GM21360 (cell line): Measurements from ENCODE around the gene NANOG.
"Not testable (repeated sequence)": the region's sequence is repeated elsewhere in the genome, so short reads cannot be mapped to it uniquely, and the experiment has no call there.

Experiments
- ATAC-seq: cut with Tn5 transposase; IDR thresholded peaks from one replicate; pipeline ENCODE4 v1.9.1; 2021; ENCODE audit warnings: mild to moderate bottlenecking, moderate library complexity; ENCODE audit not compliant: unreplicated experiment

Gene NANOG

GRCh38 chr12:7798750-7799308, 9.6 kb downstream of the NANOG start:
- not testable (repeated sequence) for ATAC-seq

GRCh38 chr12:7801460-7801859, 12.3 kb downstream of the NANOG start:
- ATAC-seq = no peak

GRCh38 chr12:7806319-7806718, 17.1 kb downstream of the NANOG start:
- not testable (repeated sequence) for ATAC-seq

- ATAC-seq = no peak
Measured at GRCh38 chr12:7806863-7807487, 17.8 kb downstream of the NANOG start.

GRCh38 chr12:7825754-7826153, 36.6 kb downstream of the NANOG start:
- not testable (repeated sequence) for ATAC-seq

- not testable (repeated sequence) for ATAC-seq
Measured at GRCh38 chr12:7829737-7830136, 40.5 kb downstream of the NANOG start.

GRCh38 chr12:7832059-7832696, 43.0 kb downstream of the NANOG start:
- peak; percentile 59 for ATAC-seq

GRCh38 chr12:7833201-7833600, 44.0 kb downstream of the NANOG start:
- not testable (repeated sequence) for ATAC-seq

- no peak for ATAC-seq
Measured at GRCh38 chr12:7833831-7834230, 44.6 kb downstream of the NANOG start.

GRCh38 chr12:7834701-7835100, 45.5 kb downstream of the NANOG start:
- no peak for ATAC-seq

- ATAC-seq = no peak
Measured at GRCh38 chr12:7835116-7835515, 45.9 kb downstream of the NANOG start.

GRCh38 chr12:7835766-7836165, 46.6 kb downstream of the NANOG start:
- no peak for ATAC-seq

- ATAC-seq = no peak
Measured at GRCh38 chr12:7837366-7837765, 48.2 kb downstream of the NANOG start.

GRCh38 chr12:7839226-7839625, 50.0 kb downstream of the NANOG start:
- ATAC-seq = not testable (repeated sequence)

- ATAC-seq = not testable (repeated sequence)
Measured at GRCh38 chr12:7839848-7840247, 50.6 kb downstream of the NANOG start.

- ATAC-seq = not testable (repeated sequence)
Measured at GRCh38 chr12:7842444-7842843, 53.2 kb downstream of the NANOG start.

- ATAC-seq = not testable (repeated sequence)
Measured at GRCh38 chr12:7843149-7843548, 53.9 kb downstream of the NANOG start.

GRCh38 chr12:7843583-7843982, 54.4 kb downstream of the NANOG start:
- not testable (repeated sequence) for ATAC-seq

GRCh38 chr12:7844116-7844515, 54.9 kb downstream of the NANOG start:
- no peak for ATAC-seq

GRCh38 chr12:7847226-7848097, 58.3 kb downstream of the NANOG start:
- ATAC-seq = not testable (repeated sequence)

GRCh38 chr12:7848098-7848422, 58.9 kb downstream of the NANOG start:
- ATAC-seq = not testable (repeated sequence)
